ENCODE results near the gene KANK3.

GRCh38 chr19:8322638-8322997 is 20.4 kb downstream of the KANK3 start:
- TF ChIP-seq CTCF (optimal IDR thresholded peaks at IDR 0.05 in 1 of 3, IDR thresholded peaks at IDR 0.05 in 1 of 3, conservative IDR thresholded peaks at IDR 0.05 in 1 of 3; ENCODE audit: extremely low read depth in 1 of 3, insufficient read depth in 2 of 3, low read length in 3 of 3) (no peak), EZH2 (IDR thresholded peaks at IDR 0.05; ENCODE audit: low read length) (no peak)

Measured in keratinocyte (primary cell).